ENCODE measurements around the gene PIK3CB.

The PIK3CB gene

GRCh38 chr3:138861798-138862197 is 27.1 kb upstream of the PIK3CB start:
- H3K9me3 ChIP-seq (replicated peaks in 1 of 2; ENCODE audit: control insufficient read depth in 2 of 2, insufficient read depth in 1 of 2, low read depth in 1 of 2, low read length in 2 of 2): no peaks in the 10 kb centered on the region
- no peak overlapping the region for H2AK5ac ChIP-seq (ENCODE audit: low read depth, low read length)
- H2BK5ac ChIP-seq (ENCODE audit: low read length): no peak overlapping the region
- H2AFZ ChIP-seq (ENCODE audit: low read length): peak overlapping the region; percentile 89
- H3K4ac ChIP-seq (ENCODE audit: low read length): no peak overlapping the region
- peaks cover 16 to 22% of the 10 kb centered on the region in 2 donors for H3K4me1 ChIP-seq (ENCODE audit: control insufficient read depth in 2 of 2, insufficient read depth in 1 of 2, low read depth in 1 of 2, low read length in 2 of 2)
- H2BK120ac ChIP-seq (ENCODE audit: low read depth, low read length): no peak overlapping the region
- no peak overlapping the region for H3K4me3 ChIP-seq (ENCODE audit: low read length in 2 of 2)
- H3K27me3 ChIP-seq (ENCODE audit: control insufficient read depth in 3 of 3, insufficient read depth in 3 of 3, low read depth in 1 of 3, low read length in 3 of 3): peaks cover 0 to 5% (median 0%) of the 10 kb centered on the region in 3 experiments
- no peak overlapping the region for H2BK12ac ChIP-seq (ENCODE audit: low read length)
- peak; percentile 42 for DNase-seq (ENCODE audit: low spot score)
- H3K79me1 ChIP-seq (ENCODE audit: low read depth, low read length): no peaks in the 10 kb centered on the region
- H3K14ac ChIP-seq (ENCODE audit: low read length): no peak overlapping the region
- no CpG with 5 or more reads among the region's 5 CpGs for WGBS, 2 donors (ENCODE audit: extremely low coverage in 2 of 2, insufficient read length in 2 of 2, insufficient replicate concordance in 1 of 2)
- H3K9ac ChIP-seq (ENCODE audit: low read depth, low read length, poor library complexity): no peak overlapping the region
- H3K27ac ChIP-seq (replicated peaks; ENCODE audit: low read length): no peak overlapping the region
- H4K8ac ChIP-seq (ENCODE audit: low read depth, low read length): no peak overlapping the region
- no peak overlapping the region for H3K18ac ChIP-seq (ENCODE audit: low read length)
- no peak overlapping the region for H3K23ac ChIP-seq (ENCODE audit: low read depth, low read length, poor library complexity)
- no peak overlapping the region for H3K4me2 ChIP-seq (ENCODE audit: insufficient read depth, low read length, poor library complexity, severe bottlenecking)
- no peaks in the 10 kb centered on the region for H3K36me3 ChIP-seq (replicated peaks in 1 of 2; ENCODE audit: control insufficient read depth in 2 of 2, insufficient read depth in 2 of 2, low read length in 2 of 2)
- no peak overlapping the region for H4K91ac ChIP-seq (ENCODE audit: low read depth, low read length, poor library complexity)
- H2BK15ac ChIP-seq (ENCODE audit: low read length): no peak overlapping the region

- Histone ChIP-seq H2BK120ac (ENCODE audit: low read depth, low read length) (no peak overlapping the region), H3K4me3 (ENCODE audit: low read length in 2 of 2) (no peak overlapping the region), H3K4ac (ENCODE audit: low read length) (no peak overlapping the region), H2BK12ac (ENCODE audit: low read length) (no peak overlapping the region), H3K4me2 (ENCODE audit: insufficient read depth, low read length, poor library complexity, severe bottlenecking) (no peak overlapping the region), H3K4me1 (ENCODE audit: control insufficient read depth in 2 of 2, insufficient read depth in 1 of 2, low read depth in 1 of 2, low read length in 2 of 2) (peaks cover 3 to 5% of the 10 kb centered on the region in 2 donors), H2BK5ac (ENCODE audit: low read length) (no peak overlapping the region), H3K23ac (ENCODE audit: low read depth, low read length, poor library complexity) (no peak overlapping the region), H2AK5ac (ENCODE audit: low read depth, low read length) (no peak overlapping the region), H2AFZ (ENCODE audit: low read length) (no peak overlapping the region), H2BK15ac (ENCODE audit: low read length) (no peak overlapping the region), H3K18ac (ENCODE audit: low read length) (no peak overlapping the region), H3K36me3 (replicated peaks in 1 of 2; ENCODE audit: control insufficient read depth in 2 of 2, insufficient read depth in 2 of 2, low read length in 2 of 2) (no peaks in the 10 kb centered on the region), H3K27me3 (ENCODE audit: control insufficient read depth in 3 of 3, insufficient read depth in 3 of 3, low read depth in 1 of 3, low read length in 3 of 3) (peaks cover 0 to 3% (median 0%) of the 10 kb centered on the region in 3 experiments), H4K8ac (ENCODE audit: low read depth, low read length) (no peak overlapping the region), H3K27ac (replicated peaks; ENCODE audit: low read length) (no peak overlapping the region), H3K9ac (ENCODE audit: low read depth, low read length, poor library complexity) (no peak overlapping the region), H4K91ac (ENCODE audit: low read depth, low read length, poor library complexity) (no peak overlapping the region), H3K79me1 (ENCODE audit: low read depth, low read length) (no peaks in the 10 kb centered on the region), H3K14ac (ENCODE audit: low read length) (no peak overlapping the region), H3K9me3 (replicated peaks in 1 of 2; ENCODE audit: control insufficient read depth in 2 of 2, insufficient read depth in 1 of 2, low read depth in 1 of 2, low read length in 2 of 2) (no peaks in the 10 kb centered on the region)
- no peak for DNase-seq (ENCODE audit: low spot score)
- no CpG with 5 or more reads among the region's 3 CpGs for WGBS, 2 donors (ENCODE audit: extremely low coverage in 2 of 2, insufficient read length in 2 of 2, insufficient replicate concordance in 1 of 2)
These were observed 22.1 kb upstream of the PIK3CB start for GRCh38 chr3:138856799-138857198.

- H3K4me2 ChIP-seq (ENCODE audit: insufficient read depth, low read length, poor library complexity, severe bottlenecking): no peak overlapping the region
- H3K27ac ChIP-seq (replicated peaks; ENCODE audit: low read length): no peak overlapping the region
- H3K9ac ChIP-seq (ENCODE audit: low read depth, low read length, poor library complexity): no peak overlapping the region
- H3K23ac ChIP-seq (ENCODE audit: low read depth, low read length, poor library complexity): no peak overlapping the region
- H2BK120ac ChIP-seq (ENCODE audit: low read depth, low read length): no peak overlapping the region
- no peak overlapping the region for H2BK12ac ChIP-seq (ENCODE audit: low read length)
- no peaks in the 10 kb centered on the region for H3K36me3 ChIP-seq (replicated peaks in 1 of 2; ENCODE audit: control insufficient read depth in 2 of 2, insufficient read depth in 2 of 2, low read length in 2 of 2)
- no peaks in the 10 kb centered on the region for H3K4me1 ChIP-seq (ENCODE audit: control insufficient read depth in 2 of 2, insufficient read depth in 1 of 2, low read depth in 1 of 2, low read length in 2 of 2)
- no peak overlapping the region for H2BK15ac ChIP-seq (ENCODE audit: low read length)
- no peaks in the 10 kb centered on the region for H3K27me3 ChIP-seq (ENCODE audit: control insufficient read depth in 3 of 3, insufficient read depth in 3 of 3, low read depth in 1 of 3, low read length in 3 of 3)
- H3K79me1 ChIP-seq (ENCODE audit: low read depth, low read length): no peaks in the 10 kb centered on the region
- no peaks in the 10 kb centered on the region for H3K9me3 ChIP-seq (replicated peaks in 1 of 2; ENCODE audit: control insufficient read depth in 2 of 2, insufficient read depth in 1 of 2, low read depth in 1 of 2, low read length in 2 of 2)
- H2BK5ac ChIP-seq (ENCODE audit: low read length): no peak overlapping the region
- no peak overlapping the region for H2AK5ac ChIP-seq (ENCODE audit: low read depth, low read length)
- no peak overlapping the region for H2AFZ ChIP-seq (ENCODE audit: low read length)
- no peak for DNase-seq (ENCODE audit: low spot score)
- H4K8ac ChIP-seq (ENCODE audit: low read depth, low read length): no peak overlapping the region
- no peak overlapping the region for H3K4ac ChIP-seq (ENCODE audit: low read length)
- H3K14ac ChIP-seq (ENCODE audit: low read length): no peak overlapping the region
- H3K4me3 ChIP-seq (ENCODE audit: low read length in 2 of 2): no peak overlapping the region
- no peak overlapping the region for H4K91ac ChIP-seq (ENCODE audit: low read depth, low read length, poor library complexity)
- no peak overlapping the region for H3K18ac ChIP-seq (ENCODE audit: low read length)
- no CpG with 5 or more reads among the region's 7 CpGs for WGBS, 2 donors (ENCODE audit: extremely low coverage in 2 of 2, insufficient read length in 2 of 2, insufficient replicate concordance in 1 of 2)
These were observed 20.2 kb upstream of the PIK3CB start for GRCh38 chr3:138854940-138855339.

GRCh38 chr3:138854204-138854603 is 19.5 kb upstream of the PIK3CB start:
- no peaks in the 10 kb centered on the region for H3K79me1 ChIP-seq (ENCODE audit: low read depth, low read length)
- no peak overlapping the region for H3K14ac ChIP-seq (ENCODE audit: low read length)
- no peak overlapping the region for H3K27ac ChIP-seq (replicated peaks; ENCODE audit: low read length)
- DNase-seq (ENCODE audit: low spot score): no peak
- H3K4ac ChIP-seq (ENCODE audit: low read length): no peak overlapping the region
- no peak overlapping the region for H2AFZ ChIP-seq (ENCODE audit: low read length)
- H3K27me3 ChIP-seq (ENCODE audit: control insufficient read depth in 3 of 3, insufficient read depth in 3 of 3, low read depth in 1 of 3, low read length in 3 of 3): no peaks in the 10 kb centered on the region
- H3K4me1 ChIP-seq (ENCODE audit: control insufficient read depth in 2 of 2, insufficient read depth in 1 of 2, low read depth in 1 of 2, low read length in 2 of 2): peaks cover 1 to 3% of the 10 kb centered on the region in 2 donors
- no CpG with 5 or more reads among the region's 3 CpGs for WGBS, 2 donors (ENCODE audit: extremely low coverage in 2 of 2, insufficient read length in 2 of 2, insufficient replicate concordance in 1 of 2)
- H4K91ac ChIP-seq (ENCODE audit: low read depth, low read length, poor library complexity): no peak overlapping the region
- H2BK15ac ChIP-seq (ENCODE audit: low read length): no peak overlapping the region
- no peak overlapping the region for H3K18ac ChIP-seq (ENCODE audit: low read length)
- H3K9ac ChIP-seq (ENCODE audit: low read depth, low read length, poor library complexity): no peak overlapping the region
- H4K8ac ChIP-seq (ENCODE audit: low read depth, low read length): no peak overlapping the region
- no peak overlapping the region for H2AK5ac ChIP-seq (ENCODE audit: low read depth, low read length)
- no peak overlapping the region for H3K23ac ChIP-seq (ENCODE audit: low read depth, low read length, poor library complexity)
- H2BK120ac ChIP-seq (ENCODE audit: low read depth, low read length): no peak overlapping the region
- H3K4me3 ChIP-seq (ENCODE audit: low read length in 2 of 2): no peak overlapping the region
- H2BK12ac ChIP-seq (ENCODE audit: low read length): no peak overlapping the region
- no peaks in the 10 kb centered on the region for H3K36me3 ChIP-seq (replicated peaks in 1 of 2; ENCODE audit: control insufficient read depth in 2 of 2, insufficient read depth in 2 of 2, low read length in 2 of 2)
- no peak overlapping the region for H2BK5ac ChIP-seq (ENCODE audit: low read length)
- H3K4me2 ChIP-seq (ENCODE audit: insufficient read depth, low read length, poor library complexity, severe bottlenecking): no peak overlapping the region
- H3K9me3 ChIP-seq (replicated peaks in 1 of 2; ENCODE audit: control insufficient read depth in 2 of 2, insufficient read depth in 1 of 2, low read depth in 1 of 2, low read length in 2 of 2): no peaks in the 10 kb centered on the region

Measured in neuronal stem cell (in vitro differentiated cells).